HepG2 (cell line): Measurements from ENCODE around the gene NBR1. TPM values are rescaled to one million over a fixed set of nuclear protein-coding genes. Genes with fewer than 3 reads are reported as not detected.

Source experiments
- CCAR2 ChIP-seq: fragments of 200-400 bp; formaldehyde crosslinking; optimal IDR thresholded peaks from 2 replicates; pipeline ENCODE3; 2018; ENCODE audit warnings: low read depth, mild to moderate bottlenecking, low read length, moderate library complexity
- JUND ChIP-seq: sonication (generic); formaldehyde crosslinking; IDR thresholded peaks from 2 replicates; pipeline ENCODE4 v1.8.0; 2022; ENCODE audit warnings: mild to moderate bottlenecking, missing genetic modification reagents
- MED1 ChIP-seq: sonication (generic); formaldehyde crosslinking; IDR thresholded peaks from 2 replicates; pipeline ENCODE4 v1.4.0; 2020; ENCODE audit warnings: missing genetic modification reagents
- NR2F2 ChIP-seq: IDR thresholded peaks from 2 replicates; pipeline ENCODE4 v1.6.1; 2012; ENCODE audit warnings: low read depth, inconsistent platforms, borderline replicate concordance
- PPARG ChIP-seq: conservative IDR thresholded peaks from 2 replicates; pipeline ENCODE4 v1.6.1; 2016; ENCODE audit warnings: missing biosample characterization, missing genetic modification reagents
- REPIN1 ChIP-seq: sonication (generic); formaldehyde crosslinking; IDR thresholded peaks from 2 replicates; pipeline ENCODE4 v1.8.0; 2022; ENCODE audit warnings: missing genetic modification reagents, low read depth, mild to moderate bottlenecking, borderline replicate concordance
- RFX3 ChIP-seq: IDR thresholded peaks from 2 replicates; pipeline ENCODE4 v1.6.1; 2016; ENCODE audit warnings: missing biosample characterization, missing genetic modification reagents
- ZNF230 ChIP-seq: sonication (generic); formaldehyde crosslinking; IDR thresholded peaks from 2 replicates; pipeline ENCODE4 v1.4.0; 2020; ENCODE audit warnings: mild to moderate bottlenecking, missing genetic modification reagents
- polyA plus RNA-seq, 8 experiments: library from polyadenylated mRNA; depleted of rRNA in 3 of 8; stranded (reverse) in 7 of 8; unstranded in 1 of 8; fragments of >200 nt; fragmentation: Illumina TruSeq in 4 of 8; extraction: Trizol in 4 of 8; gene quantifications; 2 replicates each; pipeline versions ENCODE4 v1.2.1 to v1.2.3, GENCODE V29; 2011 to 2016; ENCODE audit warnings: low read depth in 4 of 8, missing spikeins in 1 of 8, mixed read lengths in 1 of 8; ENCODE audit not compliant: insufficient read depth in 1 of 8
- total RNA-seq, 5 experiments: library from RNA; depleted of rRNA; stranded (reverse); fragments of >200 nt; fragmentation: Illumina TruSeq; extraction: Trizol; gene quantifications; 2 replicates each; pipeline ENCODE4 v1.2.3, GENCODE V29; 2016; ENCODE audit warnings: low read depth in 1 of 5
- TF ChIP-seq, protein P1 (sequence below): sonication (generic); formaldehyde crosslinking; IDR thresholded peaks from 2 replicates; pipeline ENCODE4 v1.4.0; 2020; ENCODE audit warnings: missing genetic modification reagents, mild to moderate bottlenecking, borderline replicate concordance
- TF ChIP-seq, protein P2 (sequence below), 2 experiments: sonication (generic) in 1 of 2; formaldehyde crosslinking in 1 of 2; IDR thresholded peaks; 2 replicates each; pipeline versions ENCODE4 v1.6.1 to v1.9.0; 2014 to 2022; ENCODE audit warnings: antibody characterized with exemption in 1 of 2, borderline replicate concordance in 1 of 2, inconsistent platforms in 1 of 2, low read depth in 1 of 2, missing genetic modification reagents in 1 of 2

The NBR1 gene
- total and polyA plus RNA-seq, 2 of the 13 experiments (the other 11 are each of a cell fraction or from before 2014, with no cell fraction given) = 51.7 to 121 TPM

GRCh38 chr17:43170140-43170765, 761 bp upstream of the NBR1 start (continued):
- peak; percentile 55; the same call in 1 of the 2 replicates for TF ChIP-seq REPIN1 (CRISPR knock-in tag)
- TF ChIP-seq, protein P1, sequence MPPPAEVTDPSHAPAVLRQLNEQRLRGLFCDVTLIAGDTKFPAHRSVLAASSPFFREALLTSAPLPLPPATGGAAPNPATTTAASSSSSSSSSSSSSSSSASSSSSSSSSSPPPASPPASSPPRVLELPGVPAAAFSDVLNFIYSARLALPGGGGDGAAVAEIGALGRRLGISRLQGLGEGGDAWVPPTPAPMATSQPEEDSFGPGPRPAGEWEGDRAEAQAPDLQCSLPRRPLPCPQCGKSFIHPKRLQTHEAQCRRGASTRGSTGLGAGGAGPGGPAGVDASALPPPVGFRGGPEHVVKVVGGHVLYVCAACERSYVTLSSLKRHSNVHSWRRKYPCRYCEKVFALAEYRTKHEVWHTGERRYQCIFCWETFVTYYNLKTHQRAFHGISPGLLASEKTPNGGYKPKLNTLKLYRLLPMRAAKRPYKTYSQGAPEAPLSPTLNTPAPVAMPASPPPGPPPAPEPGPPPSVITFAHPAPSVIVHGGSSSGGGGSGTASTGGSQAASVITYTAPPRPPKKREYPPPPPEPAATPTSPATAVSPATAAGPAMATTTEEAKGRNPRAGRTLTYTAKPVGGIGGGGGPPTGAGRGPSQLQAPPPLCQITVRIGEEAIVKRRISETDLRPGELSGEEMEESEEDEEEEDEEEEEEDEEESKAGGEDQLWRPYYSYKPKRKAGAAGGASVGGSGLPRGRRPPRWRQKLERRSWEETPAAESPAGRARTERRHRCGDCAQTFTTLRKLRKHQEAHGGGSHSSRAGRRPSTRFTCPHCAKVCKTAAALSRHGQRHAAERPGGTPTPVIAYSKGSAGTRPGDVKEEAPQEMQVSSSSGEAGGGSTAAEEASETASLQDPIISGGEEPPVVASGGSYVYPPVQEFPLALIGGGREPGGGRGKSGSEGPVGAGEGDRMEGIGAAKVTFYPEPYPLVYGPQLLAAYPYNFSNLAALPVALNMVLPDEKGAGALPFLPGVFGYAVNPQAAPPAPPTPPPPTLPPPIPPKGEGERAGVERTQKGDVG = no peak
- peak; percentile 88 for TF ChIP-seq RFX3
- TF ChIP-seq PPARG = peak; percentile 51
- no peak for TF ChIP-seq MED1 (CRISPR knock-in tag)
- TF ChIP-seq, protein P2, sequence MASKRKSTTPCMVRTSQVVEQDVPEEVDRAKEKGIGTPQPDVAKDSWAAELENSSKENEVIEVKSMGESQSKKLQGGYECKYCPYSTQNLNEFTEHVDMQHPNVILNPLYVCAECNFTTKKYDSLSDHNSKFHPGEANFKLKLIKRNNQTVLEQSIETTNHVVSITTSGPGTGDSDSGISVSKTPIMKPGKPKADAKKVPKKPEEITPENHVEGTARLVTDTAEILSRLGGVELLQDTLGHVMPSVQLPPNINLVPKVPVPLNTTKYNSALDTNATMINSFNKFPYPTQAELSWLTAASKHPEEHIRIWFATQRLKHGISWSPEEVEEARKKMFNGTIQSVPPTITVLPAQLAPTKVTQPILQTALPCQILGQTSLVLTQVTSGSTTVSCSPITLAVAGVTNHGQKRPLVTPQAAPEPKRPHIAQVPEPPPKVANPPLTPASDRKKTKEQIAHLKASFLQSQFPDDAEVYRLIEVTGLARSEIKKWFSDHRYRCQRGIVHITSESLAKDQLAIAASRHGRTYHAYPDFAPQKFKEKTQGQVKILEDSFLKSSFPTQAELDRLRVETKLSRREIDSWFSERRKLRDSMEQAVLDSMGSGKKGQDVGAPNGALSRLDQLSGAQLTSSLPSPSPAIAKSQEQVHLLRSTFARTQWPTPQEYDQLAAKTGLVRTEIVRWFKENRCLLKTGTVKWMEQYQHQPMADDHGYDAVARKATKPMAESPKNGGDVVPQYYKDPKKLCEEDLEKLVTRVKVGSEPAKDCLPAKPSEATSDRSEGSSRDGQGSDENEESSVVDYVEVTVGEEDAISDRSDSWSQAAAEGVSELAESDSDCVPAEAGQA (IDR thresholded peaks at IDR 0.05; ENCODE audit: low read depth) = peak; percentile 98
- TF ChIP-seq, protein P2 (CRISPR knock-in tag; IDR thresholded peaks at IDR 0.05; ENCODE audit: borderline replicate concordance) = no peak; the same call in 1 of the 2 replicates
- TF ChIP-seq NR2F2 = no peak
- TF ChIP-seq CCAR2 = no peak
- TF ChIP-seq ZNF230 (CRISPR knock-in tag) = peak; percentile 87
- no peak for TF ChIP-seq JUND (CRISPR knock-in tag)
